B cell (primary cell): ENCODE measurements around the gene TIMM50. TPM values are rescaled to one million over a fixed set of nuclear protein-coding genes. Genes with fewer than 3 reads are reported as not detected.

Experiments used
- ATAC-seq: fragments of 200-7000 bp; cut with Tn5 transposase; one replicate; pipeline ENCODE4 v1.10.0; 2021; ENCODE audit warnings: low read depth, mild to moderate bottlenecking, moderate number of reproducible peaks, moderate library complexity
- CTCF ChIA-PET: fragments of 350-600 bp; sonication (Branson Sonifier 250); formaldehyde crosslinking; loops from one replicate; lab custom pipeline; 2021; ENCODE audit warnings: antibody characterized with exemption, inconsistent platforms; lab: Charles Lee
- POLR2A ChIA-PET: fragments of 350-600 bp; sonication (Branson Sonifier 250); formaldehyde crosslinking; loops from one replicate; lab custom pipeline; 2021; ENCODE audit warnings: antibody characterized with exemption; lab: Charles Lee
- DNase-seq: peaks from one replicate; pipeline ENCODE4 v3.0.0; 2013
- H2AFZ ChIP-seq: 2 replicates; pipeline ENCODE4 v1.6.1; 2012; ENCODE audit warnings: mild to moderate bottlenecking, low read depth, low read length; ENCODE audit not compliant: insufficient read depth, poor library complexity, severe bottlenecking
- H3K27ac ChIP-seq, 2 donors: 1 replicate in 1 of 2; 2 replicates in 1 of 2; pipeline ENCODE4 v1.5.1; 2012 to 2013; ENCODE audit warnings: low read length in 2 of 2, mild to moderate bottlenecking in 2 of 2, moderate library complexity in 1 of 2
- H3K27me3 ChIP-seq, 4 experiments: fragments of 200-600 bp in 1 of 4; sonication (generic) in 1 of 4; replicated peaks in 1 of 4; 1 replicate in 2 of 4; 2 replicates in 2 of 4; pipeline versions ENCODE4 v1.6.1 to v1.7.0; 2013 to 2016; ENCODE audit warnings: low read length in 3 of 4, mild to moderate bottlenecking in 2 of 4, mixed read lengths in 1 of 4, moderate library complexity in 1 of 4; ENCODE audit not compliant: insufficient read depth in 4 of 4, control insufficient read depth in 3 of 4; ENCODE audit errors: control extremely low read depth in 1 of 4
- H3K36me3 ChIP-seq, 2 experiments: replicated peaks in 1 of 2; 1 replicate in 1 of 2; 2 replicates in 1 of 2; pipeline versions ENCODE4 v1.6.1 to v1.7.1; 2013; ENCODE audit warnings: low read length in 1 of 2; ENCODE audit not compliant: insufficient read depth in 2 of 2, control insufficient read depth in 1 of 2; ENCODE audit errors: control extremely low read depth in 1 of 2, extremely low read depth in 1 of 2
- H3K4me1 ChIP-seq, 2 donors: fragments of 200-600 bp in 1 of 2; sonication (generic) in 1 of 2; 1 replicate in 1 of 2; 2 replicates in 1 of 2; pipeline versions ENCODE4 v1.5.1 to v1.6.1; 2013 to 2017; ENCODE audit warnings: low read length in 2 of 2; ENCODE audit not compliant: control insufficient read depth in 2 of 2, insufficient read depth in 2 of 2
- H3K4me2 ChIP-seq: replicated peaks from 2 replicates; pipeline ENCODE3; 2012; ENCODE audit warnings: mild to moderate bottlenecking, low read depth, low read length; ENCODE audit not compliant: poor library complexity, severe bottlenecking
- H3K4me3 ChIP-seq, 5 experiments: fragments of 200-600 bp in 1 of 5; sonication (generic) in 1 of 5; 1 replicate in 3 of 5; 2 replicates in 2 of 5; pipeline versions ENCODE4 v1.5.1 to v1.7.0; 2011 to 2016; ENCODE audit warnings: low read length in 4 of 5, mild to moderate bottlenecking in 4 of 5, low read depth in 2 of 5, control low read depth in 1 of 5, moderate library complexity in 1 of 5; ENCODE audit not compliant: insufficient read depth in 1 of 5; ENCODE audit errors: control extremely low read depth in 1 of 5, extremely low read depth in 1 of 5
- H3K79me2 ChIP-seq: fragments of 200-600 bp; sonication (generic); one replicate; pipeline ENCODE4 v1.6.0; 2016; ENCODE audit warnings: low read length; ENCODE audit not compliant: control insufficient read depth, insufficient read depth
- H3K9ac ChIP-seq: fragments of 200-600 bp; sonication (generic); 2 replicates; pipeline ENCODE4 v1.6.1; 2017; ENCODE audit warnings: mild to moderate bottlenecking, low read length, moderate library complexity
- H3K9me3 ChIP-seq, 3 donors: one replicate each; pipeline versions ENCODE4 v1.6.1 to v1.7.1; 2013; ENCODE audit warnings: low read length in 2 of 3; ENCODE audit not compliant: control insufficient read depth in 2 of 3, insufficient read depth in 1 of 3; ENCODE audit errors: control extremely low read depth in 1 of 3
- H4K20me1 ChIP-seq: 2 replicates; pipeline ENCODE4 v1.6.0; 2012; ENCODE audit warnings: mild to moderate bottlenecking, low read length; ENCODE audit not compliant: insufficient read depth, control insufficient read depth, poor library complexity, severe bottlenecking
- H3K27ac Mint-ChIP-seq: one replicate; pipeline ENCODE4 v1.8.0; 2021; ENCODE audit warnings: mixed read lengths
- H3K27me3 Mint-ChIP-seq: one replicate; pipeline ENCODE4 v1.8.0; 2021; ENCODE audit warnings: mixed read lengths
- H3K4me1 Mint-ChIP-seq: one replicate; pipeline ENCODE4 v1.8.0; 2021; ENCODE audit warnings: mixed read lengths
- H3K4me3 Mint-ChIP-seq: one replicate; pipeline ENCODE4 v1.8.0; 2021; ENCODE audit warnings: mixed read lengths
- H3K9me3 Mint-ChIP-seq: one replicate; pipeline ENCODE4 v1.8.0; 2022; ENCODE audit warnings: mixed read lengths; ENCODE audit not compliant: insufficient read depth
- CTCF ChIP-seq: fragments of 200-600 bp; IDR thresholded peaks from one replicate; pipeline ENCODE4 v1.8.0; 2022; ENCODE audit warnings: antibody characterized with exemption, mild to moderate bottlenecking
- EZH2 ChIP-seq: IDR thresholded peaks from 2 replicates; pipeline ENCODE4 v1.6.1; 2012; ENCODE audit warnings: borderline replicate concordance, low read depth, mild to moderate bottlenecking, moderate library complexity, low read length; ENCODE audit not compliant: insufficient read depth, poor library complexity, severe bottlenecking
- WGBS: methylation state at CpG from one replicate; pipeline ENCODE4 v1.1.5; 2013; ENCODE audit warnings: missing lambda C conversion rate; ENCODE audit not compliant: insufficient coverage; 5-methylcytosine and 5-hydroxymethylcytosine counted together
- intact Hi-C: fragments of 100-400 bp; cut with micrococcal nuclease; formaldehyde crosslinking; loops from one replicate; pipeline ENCODE4 v1.10.0; 2022
- polyA plus RNA-seq: library from polyadenylated mRNA; depleted of rRNA; stranded (reverse); fragments of >200 nt; gene quantifications from 2 replicates; pipeline ENCODE4 v1.2.3, GENCODE V29; 2012
- total RNA-seq, 2 donors: library from RNA; stranded (reverse); fragments of 120-200 nt in 1 of 2; gene quantifications; 1 replicate in 1 of 2; 2 replicates in 1 of 2; pipeline versions ENCODE4 v1.2.3 to v1.2.4, GENCODE V29; 2013 to 2022

TIMM50 gene
- total and polyA plus RNA-seq, 2 donors (not counting 1 experiment from before 2014, with no cell fraction given): 25.7 to 55.3 TPM

GRCh38 chr19:39436350-39436716 is 44.3 kb upstream of the TIMM50 start:
- no peaks in the 10 kb centered on the region for H3K27me3 Mint-ChIP-seq
- Histone ChIP-seq H3K27me3 (no peaks in the 10 kb centered on the region), H4K20me1 (peaks cover 34% of the 10 kb centered on the region), H3K4me2 (peak overlapping the region; percentile 92), H3K27ac (peak overlapping the region; percentile 70 to 93), H3K9me3 (no peaks in the 10 kb centered on the region), H2AFZ (peak overlapping the region; percentile 86), H3K9ac (peak overlapping the region; percentile 96), H3K36me3 (peaks cover 6 to 34% of the 10 kb centered on the region in 2 experiments), H3K79me2 (peaks cover 49% of the 10 kb centered on the region), H3K4me3 (peak overlapping the region; percentile 61 to 100 (median 84)), H3K4me1 (peaks cover 29% of the 10 kb centered on the region in 2 donors)
- TF ChIP-seq CTCF (no peak), EZH2 (no peak)
- peak overlapping the region; percentile 100 for H3K27ac Mint-ChIP-seq
- peaks cover 45% of the 10 kb centered on the region for H3K4me1 Mint-ChIP-seq
- ATAC-seq: no peak
- DNase-seq: no peak
- H3K4me3 Mint-ChIP-seq: peak overlapping the region; percentile 100
- POLR2A ChIA-PET: interaction anchor here (0.7 to 1.9 kb wide), 18 partner anchors 9 to 100 kb away, joined by 3 to 42 read pairs (median 10); partner anchors contain the start of genes GMFG, MED29, PAF1 and PLEKHG2
- H3K9me3 Mint-ChIP-seq: no peaks in the 10 kb centered on the region
- intact Hi-C loops: loop anchor here (1.0 kb wide), 5 partner anchors 9 to 311 kb away; partner anchors contain the start of genes EID2B, PAK4, PLEKHG2 and SUPT5H
- 9% methylated on average over 2 of the region's 2 CpGs for WGBS
- CTCF ChIA-PET: interaction anchor here (0.7 to 1.8 kb wide), 12 partner anchors 9 to 237 kb away, joined by 3 to 28 read pairs (median 5); partner anchors contain the start of genes EID2B, MED29, PAF1 and PLEKHG2

- Mint-ChIP-seq H3K9me3 (no peaks in the 10 kb centered on the region), H3K27ac (no peak overlapping the region), H3K4me1 (peaks cover 41% of the 10 kb centered on the region), H3K27me3 (no peaks in the 10 kb centered on the region), H3K4me3 (no peak overlapping the region)
- ATAC-seq: no peak
- Histone ChIP-seq H4K20me1 (peaks cover 22% of the 10 kb centered on the region), H2AFZ (no peak overlapping the region), H3K4me2 (no peak overlapping the region), H3K79me2 (peaks cover 39% of the 10 kb centered on the region), H3K9ac (no peak overlapping the region), H3K9me3 (no peaks in the 10 kb centered on the region), H3K27me3 (no peaks in the 10 kb centered on the region), H3K27ac (no peak overlapping the region), H3K4me3 (no peak overlapping the region), H3K36me3 (peaks cover 2 to 15% of the 10 kb centered on the region in 2 experiments), H3K4me1 (peaks cover 28 to 29% of the 10 kb centered on the region in 2 donors)
- no peak for DNase-seq
- CTCF ChIA-PET: interaction anchor here (0.9 to 1.6 kb wide), 3 partner anchors 36 to 95 kb away, joined by 3 to 8 read pairs (median 3); partner anchors contain the start of gene EID2B
- intact Hi-C loops: no loop called here
- TF ChIP-seq EZH2 (no peak), CTCF (no peak)
- 95% methylated on average over 3 of the region's 9 CpGs for WGBS
- POLR2A ChIA-PET: no interaction called here
Measured at GRCh38 chr19:39438270-39438934, 42.2 kb upstream of the TIMM50 start.
